GM19239 (cell line): ENCODE measurements around the gene ZPLD1.

Experiments used
- DNase-seq: peaks from one replicate; pipeline ENCODE4 v3.0.0; 2011; ENCODE audit warnings: low spot score; ENCODE audit not compliant: insufficient read length
- FAIRE-seq: peaks from 2 replicates; lab custom pipeline; 2011; peaks lifted over from hg19 to GRCh38; lab: Jason Lieb, UNC

Gene ZPLD1

DNA sequence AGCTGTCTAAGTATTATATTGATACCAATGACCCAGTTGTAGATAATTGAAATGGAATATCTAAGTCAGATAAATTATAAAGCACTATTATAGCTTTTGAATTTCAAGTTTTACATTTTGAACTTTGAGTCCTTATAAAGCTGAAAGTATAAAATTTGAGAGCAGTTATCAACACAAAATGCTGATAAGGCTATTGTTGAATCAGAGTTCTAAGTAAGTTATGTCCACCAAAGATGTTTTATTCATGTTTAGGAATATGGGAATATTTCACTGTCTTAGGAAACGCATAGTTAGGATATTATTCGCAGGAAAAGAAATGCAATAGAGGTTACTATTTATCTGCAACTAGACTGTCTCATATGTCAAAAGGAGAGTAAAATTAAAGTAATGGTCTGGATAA lies 29.4 kb downstream of the ZPLD1 start:
- FAIRE-seq: no peak
- no peak for DNase-seq

DNA sequence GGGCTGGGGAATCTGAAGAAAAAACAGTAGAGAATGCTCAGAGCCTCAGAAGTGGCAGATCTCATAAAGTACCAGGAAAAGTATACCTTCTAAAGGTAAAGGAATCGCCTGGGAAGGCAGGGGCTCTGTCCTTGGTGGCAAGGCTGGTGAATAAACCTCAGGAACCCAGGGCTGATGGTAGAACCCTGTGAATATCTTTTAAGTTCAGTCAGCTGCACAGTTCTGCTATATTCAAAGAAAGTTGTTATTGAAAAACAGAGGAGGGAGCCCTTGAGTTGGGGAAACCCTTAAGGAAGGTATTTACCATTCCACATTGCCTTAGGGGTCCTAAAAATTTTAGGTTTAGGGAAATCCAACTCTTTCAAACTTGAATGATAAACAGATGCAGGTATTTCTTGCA lies 31.2 kb downstream of the ZPLD1 start:
- DNase-seq (no peak), FAIRE-seq (no peak)

DNA sequence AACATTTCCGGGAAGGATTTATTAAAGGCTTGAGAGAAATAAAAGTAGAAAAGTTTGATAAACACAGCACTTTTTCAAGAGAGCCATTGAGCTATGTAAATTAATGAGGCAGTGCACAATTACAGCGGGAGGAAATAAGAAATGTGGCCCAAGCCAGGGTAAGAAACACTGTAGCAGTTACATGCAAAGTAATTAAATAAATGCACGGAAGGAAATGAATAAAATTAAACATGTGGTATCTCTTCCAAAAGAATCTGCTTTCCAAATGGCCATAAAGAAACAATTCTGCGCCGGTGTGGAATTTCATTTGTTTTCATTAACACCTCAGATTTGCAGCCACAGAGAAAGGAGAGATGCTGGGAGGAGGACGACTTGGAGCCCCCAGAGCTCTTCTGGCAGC lies 35.3 kb downstream of the ZPLD1 start:
- FAIRE-seq (no peak), DNase-seq (no peak)

DNA sequence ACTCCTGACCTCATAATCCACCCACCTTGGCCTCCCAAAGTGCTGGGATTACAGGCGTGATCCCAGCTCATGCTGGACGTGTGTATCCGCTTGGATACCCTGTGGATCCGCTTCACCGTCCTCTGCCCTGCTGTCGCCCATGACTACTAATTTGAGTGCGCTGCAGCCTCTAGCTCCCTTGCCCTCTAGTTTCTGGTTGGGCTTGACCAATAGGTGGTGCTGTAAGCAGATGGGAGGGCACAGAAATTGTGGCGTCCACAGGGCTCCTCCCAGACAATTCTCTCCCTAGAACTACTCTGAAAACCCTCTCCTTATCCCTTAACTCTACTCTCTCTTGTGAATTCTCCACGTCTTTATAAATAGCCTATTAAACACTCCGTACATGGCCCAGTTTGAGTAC lies 36.2 kb downstream of the ZPLD1 start:
- no peak for FAIRE-seq
- no peak for DNase-seq

DNA sequence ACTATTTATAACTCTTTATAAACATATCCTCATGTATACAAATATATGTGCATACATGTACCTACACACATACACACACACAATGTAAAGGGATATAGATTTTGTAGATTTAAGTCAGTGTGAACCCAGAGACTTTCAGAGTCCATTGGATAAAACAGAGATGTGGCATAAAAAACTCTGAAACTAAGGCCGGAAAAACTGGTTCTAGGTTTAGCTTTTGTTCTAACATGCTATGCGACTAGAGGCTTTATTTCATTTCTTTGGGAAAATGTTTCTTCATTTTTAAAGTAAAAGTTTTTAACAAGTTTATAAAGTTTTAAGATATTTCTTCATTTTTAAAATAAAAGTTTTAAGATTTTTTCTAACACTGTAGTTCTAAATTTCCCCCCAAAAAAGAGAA lies 36.7 kb downstream of the ZPLD1 start:
- no peak for DNase-seq
- FAIRE-seq: no peak

DNA sequence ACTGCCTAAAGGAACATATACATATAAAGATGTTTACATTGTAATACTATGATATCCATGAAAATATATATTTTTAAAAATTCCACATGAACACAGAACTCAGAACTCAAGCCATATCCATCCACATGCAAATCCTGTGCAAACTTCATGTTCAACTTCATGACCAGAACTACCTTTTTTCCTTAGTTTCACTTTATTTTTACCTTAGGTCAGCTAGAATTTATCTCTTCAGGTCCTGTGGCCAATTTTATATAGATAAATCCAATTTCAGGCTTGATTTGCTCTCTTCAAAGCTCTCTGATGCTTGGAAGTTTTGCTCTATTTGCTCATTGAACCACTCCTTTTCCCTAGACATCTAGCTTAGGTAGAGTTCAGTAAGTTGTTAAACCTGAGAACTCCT lies 38.8 kb downstream of the ZPLD1 start:
- no peak for FAIRE-seq
- DNase-seq: no peak

DNA sequence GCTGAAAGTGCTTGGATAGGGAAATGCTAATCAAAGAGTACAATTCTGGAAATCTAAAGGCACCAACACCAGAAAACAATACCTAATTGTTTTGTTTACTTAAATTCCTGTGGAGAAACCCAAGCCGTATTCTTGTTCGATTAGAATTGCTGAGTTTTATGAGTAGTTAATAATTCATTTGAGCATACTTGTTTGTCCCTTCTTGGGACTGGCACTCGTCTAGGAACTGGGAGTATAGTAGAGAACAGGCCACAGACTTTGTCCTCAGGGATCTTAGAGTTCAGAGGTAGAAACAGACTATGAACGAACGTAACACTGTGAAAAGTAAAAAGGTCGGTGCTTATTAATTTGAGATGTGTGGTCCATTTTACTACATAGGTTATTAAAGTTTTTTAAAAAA lies 39.4 kb downstream of the ZPLD1 start:
- DNase-seq (no peak), FAIRE-seq (no peak)

DNA sequence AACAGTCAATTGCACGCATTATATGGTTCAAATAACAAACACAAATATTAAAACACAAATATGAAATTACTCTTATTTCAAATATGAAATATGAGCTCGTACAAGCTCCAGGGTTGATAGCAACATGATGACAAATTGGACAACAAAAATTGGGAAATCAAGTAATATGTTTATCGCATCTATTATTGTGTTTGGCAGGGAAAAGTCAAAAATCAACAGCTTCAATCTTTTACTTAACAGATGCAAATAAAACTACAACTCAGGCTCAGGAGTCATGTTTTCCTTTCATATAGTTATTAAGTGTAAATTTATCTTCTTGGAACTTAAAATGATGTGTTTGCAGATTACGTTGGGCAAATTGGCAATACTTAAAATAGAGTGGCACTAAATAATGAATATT lies 41.4 kb downstream of the ZPLD1 start:
- no peak for FAIRE-seq
- DNase-seq: no peak

DNA sequence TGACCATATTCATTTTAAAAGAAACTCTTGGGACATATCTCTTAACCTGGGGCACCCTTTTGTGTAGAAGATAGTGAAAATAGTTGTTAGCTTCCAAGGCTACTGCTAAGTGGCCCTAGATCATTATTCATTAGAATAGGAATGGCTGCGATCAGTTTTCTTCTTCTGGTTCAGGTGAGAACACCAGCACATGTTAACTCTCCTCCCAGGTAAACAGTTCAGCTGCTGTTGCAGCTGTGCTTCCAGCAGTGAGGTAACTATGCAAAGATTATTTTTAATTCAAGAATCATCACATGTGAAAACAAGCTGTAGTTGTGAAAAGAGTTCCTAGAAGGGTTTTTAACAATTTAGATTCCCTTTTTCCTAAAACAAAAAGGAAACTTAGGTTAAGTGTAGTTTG lies 43.3 kb downstream of the ZPLD1 start:
- DNase-seq (no peak), FAIRE-seq (no peak)

DNA sequence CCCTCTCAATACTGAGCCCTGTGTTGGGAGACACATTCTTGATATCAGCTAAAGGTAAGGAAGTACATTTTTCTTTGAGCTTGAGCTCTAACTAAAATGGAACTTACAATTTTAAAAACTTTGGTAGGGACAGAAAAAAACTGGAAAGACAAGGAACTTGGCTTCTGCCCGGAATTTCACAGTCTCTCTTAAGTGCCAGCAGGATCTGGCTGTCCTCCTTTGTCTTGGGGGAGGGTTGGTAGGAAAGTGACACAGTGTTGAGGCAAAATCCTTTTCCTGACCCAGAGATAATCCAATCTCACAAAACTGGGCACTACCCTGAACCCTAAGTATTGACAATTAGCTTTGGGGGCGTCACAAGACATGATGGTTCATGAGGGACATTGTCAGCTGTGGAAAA lies 45.3 kb downstream of the ZPLD1 start:
- DNase-seq (no peak), FAIRE-seq (no peak)

DNA sequence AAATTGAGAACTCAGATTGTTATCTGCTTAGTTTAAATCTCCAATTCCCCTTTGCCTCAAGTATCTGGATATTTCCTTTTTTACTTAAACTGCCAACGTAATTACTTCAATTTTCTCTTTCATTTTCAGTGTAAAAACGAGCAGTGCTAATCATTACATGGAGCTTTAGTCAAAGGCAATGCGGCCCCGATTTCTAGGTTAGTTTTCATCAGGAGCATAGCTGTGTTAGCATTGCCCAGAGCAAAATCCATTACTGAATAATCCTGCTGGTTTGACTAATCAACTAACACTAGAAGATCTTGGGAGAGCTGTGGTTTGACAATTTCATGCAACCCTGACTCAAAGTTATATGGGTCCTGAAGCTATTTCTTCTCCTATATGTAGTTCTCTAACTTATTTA lies 46.2 kb downstream of the ZPLD1 start:
- DNase-seq (no peak), FAIRE-seq (no peak)

DNA sequence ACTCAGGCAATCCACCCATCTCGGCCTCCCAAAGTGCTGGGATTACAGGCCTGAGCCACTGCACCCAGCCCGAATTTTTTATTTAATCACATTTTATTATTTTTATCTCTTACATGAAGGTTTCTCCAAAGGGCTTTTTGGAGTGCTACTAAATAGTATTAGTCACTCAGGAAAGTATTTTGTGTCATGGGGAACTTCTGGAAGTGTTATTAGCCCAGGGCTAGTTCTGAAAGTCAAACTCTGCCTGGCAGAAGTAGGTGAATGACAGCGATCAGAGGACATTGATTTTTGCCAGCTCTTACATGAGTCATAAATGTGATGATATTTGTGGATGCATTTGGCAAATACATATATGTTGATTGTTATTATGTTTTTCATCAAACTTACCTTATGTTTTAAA lies 48.7 kb downstream of the ZPLD1 start:
- DNase-seq: no peak
- no peak for FAIRE-seq

DNA sequence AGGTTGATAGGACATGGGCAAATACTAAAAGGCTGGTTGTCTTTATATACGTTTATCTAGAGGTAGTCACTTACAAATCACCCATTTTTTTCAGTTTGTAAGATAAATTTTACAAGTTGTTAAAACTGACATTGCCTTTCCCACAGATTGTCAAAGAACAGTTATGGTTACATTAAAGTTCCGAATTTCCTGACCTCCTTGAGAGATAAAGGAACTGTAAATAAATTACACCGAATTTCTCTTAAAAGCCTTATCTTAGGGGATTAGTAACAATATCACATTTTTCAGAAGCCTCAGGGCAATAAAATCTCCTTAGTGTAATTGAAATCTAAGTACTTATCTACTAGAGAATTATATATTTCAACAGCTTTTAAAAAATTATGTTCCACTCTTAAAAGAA lies 49.5 kb downstream of the ZPLD1 start:
- FAIRE-seq (no peak), DNase-seq (no peak)

DNA sequence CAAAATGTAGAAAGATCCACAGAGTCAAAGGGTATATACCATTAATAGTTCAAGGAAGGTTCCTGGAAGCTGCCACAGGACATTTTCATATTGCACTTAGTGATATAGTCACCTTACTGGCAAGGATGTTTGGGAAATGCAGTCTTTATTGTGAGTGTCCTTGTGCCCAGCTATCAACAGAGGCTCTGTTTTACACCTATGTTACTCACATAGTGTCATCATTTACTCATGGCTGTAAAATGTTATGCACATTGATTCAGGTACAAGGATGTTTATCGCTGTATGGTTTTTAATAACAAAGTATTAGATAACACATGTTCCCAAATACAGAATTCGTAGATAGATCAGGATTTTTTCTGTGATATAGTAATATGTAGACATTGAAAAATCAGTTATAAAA lies 50.9 kb downstream of the ZPLD1 start:
- DNase-seq: no peak
- no peak for FAIRE-seq

DNA sequence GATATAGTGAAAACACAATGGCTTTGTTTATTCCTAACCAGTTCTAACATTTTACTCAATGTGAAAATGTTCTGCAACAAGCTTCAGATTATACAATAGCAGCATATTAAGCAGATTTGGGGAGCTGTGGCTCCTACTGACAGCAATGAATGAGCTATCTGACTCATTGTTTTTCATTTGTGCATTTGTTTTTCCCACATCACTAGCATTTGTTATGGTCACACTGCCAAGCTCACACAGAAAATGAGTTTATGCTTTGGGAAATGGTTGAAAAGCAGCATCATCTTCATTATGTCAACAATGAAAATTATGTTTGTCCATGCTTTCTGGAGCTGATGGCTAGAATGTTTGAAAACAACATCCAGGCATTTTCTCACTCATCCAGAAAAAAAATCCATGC lies 53.5 kb downstream of the ZPLD1 start:
- no peak for DNase-seq
- FAIRE-seq: no peak

DNA sequence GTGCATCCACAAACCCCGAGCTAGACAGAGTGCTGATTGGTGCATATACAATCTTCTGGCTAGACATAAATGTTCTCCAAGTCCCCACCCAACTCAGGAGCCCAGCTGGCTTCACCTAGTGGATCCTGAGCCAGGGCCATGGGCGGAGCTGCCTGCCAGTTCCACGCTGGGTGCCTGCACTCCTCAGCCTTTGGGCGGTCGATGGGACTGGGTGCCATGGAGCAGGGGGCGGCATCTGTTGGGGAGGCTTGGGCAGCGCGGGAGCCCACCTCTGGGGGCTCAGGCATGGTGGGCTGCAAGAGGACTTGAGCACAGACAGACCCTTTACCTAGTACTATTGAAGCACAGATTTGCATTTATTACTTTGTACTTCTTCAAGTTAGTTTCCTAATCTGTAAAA lies 57.5 kb downstream of the ZPLD1 start:
- DNase-seq: no peak
- FAIRE-seq: no peak

DNA sequence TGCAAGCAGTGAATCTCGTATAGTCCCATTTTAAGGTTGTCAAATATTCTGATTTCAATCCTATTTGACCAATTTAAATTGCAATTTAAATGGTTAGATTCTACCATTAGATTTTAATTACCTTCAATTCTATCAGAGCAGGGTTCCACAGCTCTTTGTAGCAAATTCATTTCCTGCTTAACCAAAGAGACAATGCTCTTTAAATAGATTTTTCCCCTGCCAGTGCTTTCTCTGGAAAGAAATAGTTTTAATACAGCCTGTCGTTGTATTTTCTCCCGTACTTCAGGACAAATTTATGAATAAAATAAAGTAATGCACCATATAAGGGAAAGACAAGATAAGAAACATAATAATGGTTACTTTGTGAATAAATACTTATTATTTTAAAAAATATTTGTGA lies 62.8 kb downstream of the ZPLD1 start:
- no peak for DNase-seq
- FAIRE-seq: no peak

DNA sequence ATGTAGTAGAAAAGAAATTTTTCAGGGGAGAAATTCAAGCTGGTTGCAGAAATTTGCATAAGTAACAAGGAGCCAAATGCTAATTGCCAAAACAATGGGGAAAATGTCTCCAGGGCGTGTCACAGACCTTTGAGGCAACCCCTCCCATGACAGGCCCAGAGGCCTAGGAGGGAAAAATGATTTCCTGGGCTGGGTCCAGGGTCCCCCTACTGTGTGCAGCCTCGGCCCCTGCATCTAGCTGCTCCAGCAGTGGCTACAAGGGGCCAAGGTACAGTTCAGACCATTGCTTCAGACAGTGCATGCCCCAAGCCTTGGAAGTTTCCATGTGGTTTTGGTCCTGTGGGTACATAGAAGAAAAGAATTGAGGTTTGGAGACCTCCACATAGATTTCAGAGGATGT lies 70.7 kb downstream of the ZPLD1 start:
- DNase-seq: no peak
- FAIRE-seq: no peak

DNA sequence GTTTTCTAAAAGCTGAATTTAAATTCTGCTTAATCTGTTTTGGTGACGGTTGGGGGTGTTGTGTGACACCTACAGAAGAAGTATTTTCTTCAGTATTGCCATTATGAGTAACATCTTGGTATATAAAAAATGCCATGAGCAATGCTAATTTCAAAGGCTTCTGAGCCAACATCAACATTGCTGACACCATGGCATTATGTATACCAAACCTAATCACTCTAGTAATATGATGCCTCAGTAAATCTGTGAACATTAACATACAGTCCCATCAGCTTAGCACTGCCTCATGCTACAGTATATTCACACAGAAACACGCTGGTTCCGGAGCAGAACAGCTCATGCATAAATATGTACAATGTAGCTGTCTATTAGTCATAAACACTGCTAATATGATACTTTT lies 75.8 kb downstream of the ZPLD1 start:
- FAIRE-seq: no peak

DNA sequence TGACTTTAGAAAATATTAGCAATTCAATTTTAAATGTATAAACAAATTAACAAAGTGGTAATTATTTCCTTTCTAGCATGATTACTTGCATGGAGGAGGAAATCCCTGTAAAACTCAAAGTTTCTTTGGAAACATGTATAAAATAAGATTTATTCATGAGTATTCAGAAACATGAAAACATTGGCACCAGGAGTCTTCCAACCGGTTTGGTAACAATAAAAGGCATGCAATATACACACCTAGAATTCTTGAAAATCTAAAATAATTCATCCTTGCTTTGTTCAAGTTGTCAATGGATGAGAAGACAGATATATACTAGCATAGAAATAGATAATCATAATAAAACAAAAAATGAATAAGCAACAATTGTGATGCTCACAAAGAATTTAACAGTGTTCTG lies 76.4 kb downstream of the ZPLD1 start:
- DNase-seq (no peak), FAIRE-seq (no peak)

More for the DNA sequence above, 75.8 kb downstream of the ZPLD1 start:
- no peak for DNase-seq

DNA sequence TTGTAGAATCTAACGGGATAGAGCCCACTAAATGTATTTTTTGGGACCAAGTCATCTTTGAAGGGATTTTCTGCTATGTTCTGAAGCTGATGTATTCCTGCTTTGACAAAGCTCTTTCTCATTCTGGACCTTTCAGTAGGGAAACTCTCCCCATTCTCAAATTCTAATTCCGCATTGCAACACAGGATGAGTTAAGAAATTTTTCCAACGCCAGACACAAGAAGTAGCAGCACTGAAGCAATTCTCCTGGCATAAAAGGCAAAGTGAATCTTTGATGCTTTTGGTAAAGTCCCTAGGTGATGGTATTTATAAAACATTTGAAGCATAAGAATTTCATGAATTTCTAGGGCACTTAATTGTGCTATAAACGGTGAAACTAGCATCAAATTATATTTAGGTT lies 76.8 kb downstream of the ZPLD1 start:
- no peak for DNase-seq
- FAIRE-seq: no peak

DNA sequence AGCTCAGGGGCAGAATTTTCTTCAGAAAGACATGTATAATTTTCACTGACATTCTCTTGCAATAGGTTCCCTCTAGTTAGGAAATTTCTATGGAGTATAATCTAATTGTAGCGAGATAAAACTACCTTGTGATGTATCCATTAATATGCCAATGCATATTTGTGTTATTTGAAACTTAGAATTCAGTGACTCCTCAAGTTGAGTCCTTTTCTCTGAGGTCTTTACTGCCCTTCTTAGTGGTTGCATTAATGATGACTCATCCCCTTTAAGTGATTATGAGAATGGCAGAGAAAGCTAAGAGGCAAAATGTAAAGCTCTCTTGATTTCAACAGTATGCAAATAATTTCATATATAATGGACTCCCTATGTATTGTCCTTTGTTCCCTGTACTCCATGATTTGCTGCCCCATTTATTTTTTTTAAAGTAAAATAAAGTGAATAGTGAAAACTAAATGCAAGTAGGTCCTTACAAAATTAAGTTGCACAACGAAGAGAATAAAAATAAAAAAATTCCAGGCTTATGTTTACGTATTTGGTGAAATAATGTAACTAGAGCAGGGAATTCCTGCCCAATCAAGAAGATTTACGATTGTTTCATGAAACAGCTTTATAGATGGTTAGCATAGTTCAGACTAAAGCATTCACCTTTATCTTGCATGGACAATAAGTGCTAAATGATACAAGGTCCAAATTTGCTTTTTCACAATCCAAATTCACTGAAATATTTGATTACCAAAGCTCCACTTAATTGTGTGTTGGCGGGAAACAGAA lies 78.1 kb downstream of the ZPLD1 start:
- FAIRE-seq: no peak
- DNase-seq: no peak

DNA sequence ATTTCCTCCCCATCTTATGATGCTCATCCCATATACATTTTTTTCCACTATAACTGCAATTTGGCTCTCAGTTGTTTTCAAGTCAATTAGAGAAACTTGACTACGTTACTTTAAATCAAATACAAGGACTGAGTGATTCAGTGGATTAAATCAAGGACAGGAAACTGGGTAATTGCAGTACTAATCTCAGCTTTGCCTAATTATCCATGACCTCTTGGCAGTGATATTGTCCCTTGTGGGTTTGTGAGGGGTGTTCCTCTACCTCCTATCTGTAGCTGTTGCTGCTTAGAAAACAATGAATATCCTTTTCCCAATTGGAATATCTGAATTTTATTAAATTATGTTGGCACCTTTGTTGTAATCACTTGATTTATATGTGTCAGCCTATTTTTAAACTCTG lies 79.4 kb downstream of the ZPLD1 start:
- FAIRE-seq (no peak), DNase-seq (no peak)
